Suppressor macrophage (primary cell): ENCODE results near the gene CLDN9.
A peak's percentile ranks its signal among the peaks of the same experiment; 100 is the strongest.

Experiments used
- DNase-seq, 4 experiments: peaks; one replicate each; pipeline ENCODE4 v3.0.0-alpha.2; 2020 to 2022

CLDN9 gene

GRCh38 chr16:2996298-2996697 lies 16.4 kb upstream of the CLDN9 start:
- no peak for DNase-seq

- DNase-seq, result no peak
Measured at GRCh38 chr16:2999929-3000328, 12.8 kb upstream of the CLDN9 start.

GRCh38 chr16:3000540-3000939 lies 12.2 kb upstream of the CLDN9 start:
- DNase-seq, result no peak

- DNase-seq, result no peak
Measured at GRCh38 chr16:3001316-3001715, 11.4 kb upstream of the CLDN9 start.

- DNase-seq, result peak; percentile 97 to 99 (median 99)
Measured at GRCh38 chr16:3003582-3004270, 9.0 kb upstream of the CLDN9 start.

- DNase-seq, result peak; percentile 38 to 77 (median 54)
Measured at GRCh38 chr16:3004319-3004718, 8.4 kb upstream of the CLDN9 start.

- peak in 3 of 4 experiments; percentile 13 to 61 (median 59) for DNase-seq
Measured at GRCh38 chr16:3004781-3005284, 7.9 kb upstream of the CLDN9 start.

- DNase-seq, result peak; percentile 35 to 55 (median 50)
Measured at GRCh38 chr16:3007059-3007956, 5.4 kb upstream of the CLDN9 start.

GRCh38 chr16:3007957-3008689 lies 4.6 kb upstream of the CLDN9 start:
- DNase-seq, result peak; percentile 48 to 84 (median 70)

- DNase-seq, result peak in 2 of 4 experiments; percentile 19 to 22
Measured at GRCh38 chr16:3008690-3009037, 4.1 kb upstream of the CLDN9 start.

GRCh38 chr16:3009568-3010390 lies 2.9 kb upstream of the CLDN9 start:
- DNase-seq, result no peak

- DNase-seq, result no peak
Measured at GRCh38 chr16:3010510-3010909, 2.2 kb upstream of the CLDN9 start.

- no peak for DNase-seq
Measured at GRCh38 chr16:3012246-3012645, 477 bp upstream of the CLDN9 start.

- DNase-seq, result no peak
Measured at GRCh38 chr16:3013491-3013951, 798 bp downstream of the CLDN9 start.

- no peak for DNase-seq
Measured at GRCh38 chr16:3013998-3014690, 1.4 kb downstream of the CLDN9 start.

GRCh38 chr16:3014971-3015370 lies 2.2 kb downstream of the CLDN9 start:
- DNase-seq, result no peak

- no peak for DNase-seq
Measured at GRCh38 chr16:3015865-3016521, 3.3 kb downstream of the CLDN9 start.

- no peak for DNase-seq
Measured at GRCh38 chr16:3017344-3017743, 4.6 kb downstream of the CLDN9 start.

GRCh38 chr16:3017794-3018506 lies 5.2 kb downstream of the CLDN9 start, which contains the start of gene CLDN6:
TSS of gene CLDN6 (minus strand) at chr16:3018183. CDS start at chr16:3016021, 2,162 bp downstream.
- DNase-seq, result peak in 2 of 4 experiments; percentile 36 to 55
